Natural killer cell (primary cell): ENCODE results near the gene DNAH1. TPM values are rescaled to one million over a fixed set of nuclear protein-coding genes. Genes with fewer than 3 reads are reported as not detected.

Experiments
- ATAC-seq, 3 donors: fragments of 150-1000 bp in 2 of 3; fragments of 200-7000 bp in 1 of 3; cut with Tn5 transposase; 1 replicate in 1 of 3; 2 replicates in 2 of 3; pipeline ENCODE4 v1.10.0; 2021; ENCODE audit warnings: mild to moderate bottlenecking in 2 of 3, moderate library complexity in 2 of 3
- DNase-seq, 2 donors: peaks; one replicate each; pipeline versions ENCODE4 v3.0.0 to v3.0.0-alpha.2; 2013 to 2021; ENCODE audit warnings: mixed read lengths in 1 of 2
- H3K27ac ChIP-seq: one replicate; pipeline ENCODE4 v1.5.1; 2013; ENCODE audit warnings: mild to moderate bottlenecking, low read length
- H3K27me3 ChIP-seq: one replicate; pipeline ENCODE4 v1.6.1; 2013; ENCODE audit warnings: low read length; ENCODE audit not compliant: control insufficient read depth, insufficient read depth
- H3K36me3 ChIP-seq: one replicate; pipeline ENCODE4 v1.6.1; 2013; ENCODE audit warnings: low read length; ENCODE audit not compliant: control insufficient read depth, insufficient read depth
- H3K4me1 ChIP-seq: one replicate; pipeline ENCODE4 v1.6.1; 2013; ENCODE audit warnings: low read length; ENCODE audit not compliant: control insufficient read depth, insufficient read depth
- H3K4me3 ChIP-seq: one replicate; pipeline ENCODE4 v1.5.1; 2013; ENCODE audit warnings: low read length
- H3K9me3 ChIP-seq: one replicate; pipeline ENCODE4 v1.6.1; 2013; ENCODE audit warnings: low read length; ENCODE audit not compliant: control insufficient read depth, insufficient read depth
- H3K27ac Mint-ChIP-seq, 2 donors: one replicate each; pipeline ENCODE4 v1.8.0; 2022; ENCODE audit warnings: mild to moderate bottlenecking in 2 of 2, mixed read lengths in 2 of 2, moderate library complexity in 1 of 2
- H3K27me3 Mint-ChIP-seq, 2 donors: one replicate each; pipeline ENCODE4 v1.8.0; 2022; ENCODE audit warnings: low read depth in 2 of 2, mixed read lengths in 2 of 2
- H3K36me3 Mint-ChIP-seq: one replicate; pipeline ENCODE4 v1.8.0; 2022; ENCODE audit warnings: mixed read lengths
- H3K4me1 Mint-ChIP-seq, 2 donors: one replicate each; pipeline ENCODE4 v1.8.0; 2022; ENCODE audit warnings: mixed read lengths in 2 of 2
- H3K4me3 Mint-ChIP-seq: one replicate; pipeline ENCODE4 v1.8.0; 2022; ENCODE audit warnings: mild to moderate bottlenecking, moderate library complexity, mixed read lengths
- H3K9me3 Mint-ChIP-seq, 2 donors: one replicate each; pipeline ENCODE4 v1.8.0; 2022; ENCODE audit warnings: mixed read lengths in 2 of 2
- WGBS: methylation state at CpG from one replicate; pipeline ENCODE4 v1.1.7; 2013; ENCODE audit warnings: missing lambda C conversion rate; ENCODE audit not compliant: insufficient coverage; 5-methylcytosine and 5-hydroxymethylcytosine counted together
- intact Hi-C: fragments of 100-400 bp; cut with micrococcal nuclease; formaldehyde crosslinking; loops from one replicate; pipeline ENCODE4 v1.14.2; 2022
- total RNA-seq, 4 donors: library from RNA; stranded (reverse); fragments of 120-200 nt in 1 of 4; gene quantifications; one replicate each; pipeline versions ENCODE4 v1.2.3 to v1.2.4, GENCODE V29; 2013 to 2022
- TF ChIP-seq, protein P1 (sequence below): fragments of 200-600 bp; IDR thresholded peaks from one replicate; pipeline ENCODE4 v1.8.0; 2022; ENCODE audit warnings: antibody characterized with exemption

DNAH1 gene
- total RNA-seq, 3 donors from 2014 or later (not counting 1 experiment from before 2014, with no cell fraction given), result 72.3 to 81.7 (median 74.2) TPM

DNA sequence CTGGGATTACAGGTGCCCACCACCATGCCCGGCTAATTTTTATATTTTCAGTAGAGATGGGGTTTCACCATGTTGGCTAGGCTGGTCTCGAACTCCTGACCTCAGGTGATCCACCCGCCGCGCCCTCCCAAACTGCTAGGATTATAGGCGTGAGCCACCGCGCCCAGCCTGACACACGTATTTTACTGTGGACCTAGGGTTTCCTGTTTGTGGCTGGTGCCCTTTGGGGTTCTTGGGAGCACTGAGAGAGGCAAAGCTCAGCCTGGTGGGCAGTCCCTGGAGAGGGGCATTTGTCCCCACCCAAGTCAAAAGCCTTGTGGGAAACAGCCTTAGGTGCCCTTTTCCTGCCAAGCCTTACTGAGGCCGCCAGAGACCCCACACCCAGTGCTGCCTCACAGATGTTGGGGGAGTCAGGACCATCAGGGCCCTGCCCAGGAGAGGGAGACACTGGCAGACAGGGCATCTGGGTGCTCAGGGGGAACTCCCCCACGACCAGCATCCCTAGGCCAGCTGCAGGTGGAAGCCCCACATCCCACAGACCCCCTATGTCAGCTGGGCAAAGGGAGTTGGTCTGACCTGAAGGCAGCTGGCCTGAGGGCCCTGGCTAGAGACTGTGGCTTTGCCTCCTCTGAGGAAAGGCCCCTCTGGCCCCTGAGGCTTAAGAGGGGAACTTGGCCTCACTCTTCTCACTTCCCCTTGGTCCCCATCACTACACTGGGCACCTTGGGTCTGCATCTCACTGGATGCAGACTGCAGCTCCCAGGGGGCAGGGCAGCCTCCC, 35.1 kb downstream of the DNAH1 start:
- intact Hi-C loops, result no loop called here
- Histone ChIP-seq H3K4me3 (no peak overlapping the region), H3K9me3 (no peaks in the 10 kb centered on the region), H3K4me1 (no peaks in the 10 kb centered on the region), H3K36me3 (peaks cover 61% of the 10 kb centered on the region), H3K27ac (no peak overlapping the region), H3K27me3 (no peaks in the 10 kb centered on the region)
- ATAC-seq (no peak), DNase-seq (no peak)
- TF ChIP-seq, protein P1, sequence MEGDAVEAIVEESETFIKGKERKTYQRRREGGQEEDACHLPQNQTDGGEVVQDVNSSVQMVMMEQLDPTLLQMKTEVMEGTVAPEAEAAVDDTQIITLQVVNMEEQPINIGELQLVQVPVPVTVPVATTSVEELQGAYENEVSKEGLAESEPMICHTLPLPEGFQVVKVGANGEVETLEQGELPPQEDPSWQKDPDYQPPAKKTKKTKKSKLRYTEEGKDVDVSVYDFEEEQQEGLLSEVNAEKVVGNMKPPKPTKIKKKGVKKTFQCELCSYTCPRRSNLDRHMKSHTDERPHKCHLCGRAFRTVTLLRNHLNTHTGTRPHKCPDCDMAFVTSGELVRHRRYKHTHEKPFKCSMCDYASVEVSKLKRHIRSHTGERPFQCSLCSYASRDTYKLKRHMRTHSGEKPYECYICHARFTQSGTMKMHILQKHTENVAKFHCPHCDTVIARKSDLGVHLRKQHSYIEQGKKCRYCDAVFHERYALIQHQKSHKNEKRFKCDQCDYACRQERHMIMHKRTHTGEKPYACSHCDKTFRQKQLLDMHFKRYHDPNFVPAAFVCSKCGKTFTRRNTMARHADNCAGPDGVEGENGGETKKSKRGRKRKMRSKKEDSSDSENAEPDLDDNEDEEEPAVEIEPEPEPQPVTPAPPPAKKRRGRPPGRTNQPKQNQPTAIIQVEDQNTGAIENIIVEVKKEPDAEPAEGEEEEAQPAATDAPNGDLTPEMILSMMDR, result no peak
- Mint-ChIP-seq H3K27ac (no peak overlapping the region), H3K9me3 (no peaks in the 10 kb centered on the region), H3K4me3 (no peak overlapping the region), H3K4me1 (peaks cover 0 to 1% of the 10 kb centered on the region in 2 donors), H3K36me3 (no peaks in the 10 kb centered on the region), H3K27me3 (no peaks in the 10 kb centered on the region)
- WGBS, result 85% methylated on average over 11 of the region's 11 CpGs

GRCh38 chr3:52351762-52352368, 35.7 kb downstream of the DNAH1 start:
- H3K27ac ChIP-seq, result no peak overlapping the region
- 91% methylated on average over 13 of the region's 13 CpGs for WGBS
- intact Hi-C loops, result no loop called here
- no peaks in the 10 kb centered on the region for H3K9me3 ChIP-seq
- Mint-ChIP-seq H3K4me1 (no peaks in the 10 kb centered on the region), H3K9me3 (no peaks in the 10 kb centered on the region), H3K27me3 (no peaks in the 10 kb centered on the region), H3K4me3 (no peak overlapping the region), H3K36me3 (no peaks in the 10 kb centered on the region), H3K27ac (no peak overlapping the region)
- peaks cover 58% of the 10 kb centered on the region for H3K36me3 ChIP-seq
- TF ChIP-seq, protein P1, result no peak
- H3K4me3 ChIP-seq, result no peak overlapping the region
- no peaks in the 10 kb centered on the region for H3K27me3 ChIP-seq
- H3K4me1 ChIP-seq, result no peaks in the 10 kb centered on the region
- no peak for ATAC-seq
- no peak for DNase-seq

DNA sequence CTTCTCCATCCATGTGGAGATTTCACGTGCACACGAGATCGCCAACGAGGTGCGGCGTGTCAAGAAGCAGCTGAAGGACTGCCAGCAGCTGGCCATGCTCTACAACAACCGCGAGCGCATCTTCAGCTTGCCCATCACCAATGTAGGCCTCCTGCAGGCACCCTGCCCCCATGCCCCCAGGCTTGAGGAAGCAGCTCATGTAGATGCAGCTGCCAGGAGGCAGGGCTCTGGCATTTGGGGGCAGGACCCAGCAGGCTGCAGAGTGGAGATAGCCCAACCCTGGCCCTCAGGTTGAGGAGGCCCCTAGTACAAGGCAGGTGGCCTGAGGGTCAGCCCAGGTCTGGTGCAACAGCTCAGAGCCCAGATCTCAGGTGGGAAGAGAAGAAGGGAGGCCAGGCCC, 36.4 kb downstream of the DNAH1 start:
- peaks cover 59% of the 10 kb centered on the region for H3K36me3 ChIP-seq
- H3K27ac ChIP-seq, result no peak overlapping the region
- H3K4me1 ChIP-seq, result no peaks in the 10 kb centered on the region
- Mint-ChIP-seq H3K27ac (no peak overlapping the region), H3K27me3 (no peaks in the 10 kb centered on the region), H3K4me1 (no peaks in the 10 kb centered on the region), H3K4me3 (no peak overlapping the region), H3K9me3 (no peaks in the 10 kb centered on the region), H3K36me3 (no peaks in the 10 kb centered on the region)
- ATAC-seq (no peak), DNase-seq (no peak)
- H3K27me3 ChIP-seq, result no peaks in the 10 kb centered on the region
- 86% methylated on average over 9 of the region's 9 CpGs for WGBS
- no peaks in the 10 kb centered on the region for H3K9me3 ChIP-seq
- TF ChIP-seq, protein P1, result no peak
- intact Hi-C loops, result no loop called here
- H3K4me3 ChIP-seq, result no peak overlapping the region
